G401 (cell line): ENCODE results near the gene SLC7A8. TPM values are rescaled to one million over a fixed set of nuclear protein-coding genes. Genes with fewer than 3 reads are reported as not detected.

Experiments used
- DNase-seq: peaks from one replicate; pipeline ENCODE4 v3.0.0-alpha.2; 2015; ENCODE audit warnings: low spot score
- in situ Hi-C: cut with HindIII; loops from 2 replicates; pipeline ENCODE4 v1.10.0; 2016; ENCODE audit warnings: low sequenced_read_pairs, mixed read lengths
- total RNA-seq: library from RNA; depleted of rRNA; stranded (reverse); fragments of >200 nt; shearing (Covaris generic); gene quantifications from 2 replicates; pipeline ENCODE4 v1.2.3, GENCODE V29; 2014; rRNA removed

The SLC7A8 gene
- total RNA-seq, 1 experiment from 2014 or later: 15.9 TPM

DNA sequence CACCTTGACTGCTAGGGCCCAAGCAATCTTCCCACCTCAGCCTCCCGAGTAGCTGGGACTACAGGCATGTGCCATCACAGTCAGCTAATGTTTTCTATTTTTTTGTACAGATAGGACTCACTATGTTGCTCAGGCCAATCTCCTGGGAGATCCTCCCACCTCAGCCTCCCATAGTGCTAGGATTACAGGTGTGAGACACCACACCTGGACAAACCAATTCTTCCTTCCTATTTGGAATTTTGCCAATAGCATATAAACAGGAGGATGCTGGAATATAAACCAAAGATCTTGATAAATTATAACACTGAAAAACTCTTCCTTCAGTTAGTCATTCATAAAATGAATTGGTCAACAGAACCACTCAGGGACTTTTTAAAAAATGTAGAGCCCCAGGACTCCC lies 96.9 kb downstream of the SLC7A8 start:
- in situ Hi-C loops: no loop called here
- DNase-seq: no peak

DNA sequence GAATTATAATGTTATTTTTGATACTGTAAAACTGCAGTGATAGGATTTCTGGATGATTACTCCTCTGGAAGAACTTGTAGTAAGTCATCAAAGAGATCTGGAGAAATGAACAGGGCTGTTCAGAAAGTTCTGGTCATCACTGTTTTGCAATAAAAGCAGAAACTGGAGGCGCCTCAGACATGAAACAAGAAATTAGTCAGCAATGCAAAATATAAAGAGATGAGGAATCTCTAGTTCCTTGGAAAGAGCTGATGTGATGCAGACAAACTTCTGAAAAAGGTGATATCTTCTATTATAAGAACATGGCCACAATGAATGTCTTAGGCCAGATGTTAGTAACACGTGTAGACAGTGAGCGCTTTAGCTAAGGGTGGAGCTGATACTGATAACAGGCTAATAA lies 98.0 kb downstream of the SLC7A8 start:
- no peak for DNase-seq
- in situ Hi-C loops: no loop called here

DNA sequence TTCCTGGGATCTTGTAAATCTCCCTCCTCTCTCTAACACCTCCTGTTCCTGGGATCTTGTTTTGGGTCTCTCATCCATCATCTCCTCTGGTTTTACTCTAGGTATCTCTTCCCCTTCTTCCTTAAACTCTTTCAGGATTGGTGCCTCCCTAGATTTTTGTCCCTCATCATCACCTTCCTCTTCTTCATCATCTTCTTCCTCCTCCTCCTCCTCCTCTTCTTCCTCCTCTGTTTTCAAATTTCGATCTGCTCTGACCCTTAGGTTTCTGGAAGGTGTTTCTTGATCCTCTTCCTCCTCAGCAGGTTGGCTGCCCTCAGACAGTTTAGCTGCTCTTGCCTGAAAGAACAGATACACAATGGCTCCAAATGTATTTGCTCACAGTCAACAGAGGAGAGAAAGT lies 103.0 kb downstream of the SLC7A8 start:
- no peak for DNase-seq
- in situ Hi-C loops: no loop called here

DNA sequence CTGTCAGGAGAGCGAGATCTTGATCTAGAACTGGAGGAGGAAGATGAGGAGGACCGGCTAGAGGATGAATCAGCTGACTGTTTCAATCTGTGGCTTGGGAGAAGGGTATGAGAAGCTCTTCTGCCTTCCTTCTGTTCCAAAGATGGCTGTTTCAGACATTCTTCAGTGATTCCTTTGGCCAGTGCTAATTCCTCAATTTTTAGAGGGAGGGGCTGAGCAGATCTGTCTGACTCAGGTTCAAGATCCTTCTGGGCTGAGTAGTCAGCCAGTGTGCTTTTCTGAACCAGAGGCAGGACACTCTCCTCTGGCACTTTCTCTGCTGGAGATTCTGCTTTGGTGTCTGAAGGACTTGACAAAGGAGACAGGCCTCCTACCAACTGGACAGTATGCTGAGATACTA lies 103.7 kb downstream of the SLC7A8 start:
- in situ Hi-C loops: no loop called here
- no peak for DNase-seq

DNA sequence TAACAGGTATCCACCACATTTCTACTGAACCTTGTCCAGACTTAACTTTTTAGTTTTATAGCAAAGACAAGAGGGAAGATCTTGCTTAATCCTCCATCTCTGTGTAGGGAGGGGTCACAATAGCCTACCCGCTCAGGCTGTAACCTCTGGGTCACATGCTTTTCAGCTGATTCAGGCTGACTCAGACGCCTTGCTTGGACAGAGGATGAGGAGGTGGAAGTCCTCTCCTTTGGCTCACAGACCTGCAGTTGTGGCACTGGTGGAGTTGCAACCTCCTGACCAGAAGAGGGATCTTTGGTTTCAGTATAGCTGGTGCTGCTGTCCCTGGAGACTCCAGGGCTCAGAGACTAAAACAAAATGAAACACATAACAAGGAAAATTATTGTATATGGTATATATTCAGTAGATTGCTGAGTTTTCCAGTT lies 104.8 kb downstream of the SLC7A8 start:
- in situ Hi-C loops: no loop called here
- DNase-seq: no peak

DNA sequence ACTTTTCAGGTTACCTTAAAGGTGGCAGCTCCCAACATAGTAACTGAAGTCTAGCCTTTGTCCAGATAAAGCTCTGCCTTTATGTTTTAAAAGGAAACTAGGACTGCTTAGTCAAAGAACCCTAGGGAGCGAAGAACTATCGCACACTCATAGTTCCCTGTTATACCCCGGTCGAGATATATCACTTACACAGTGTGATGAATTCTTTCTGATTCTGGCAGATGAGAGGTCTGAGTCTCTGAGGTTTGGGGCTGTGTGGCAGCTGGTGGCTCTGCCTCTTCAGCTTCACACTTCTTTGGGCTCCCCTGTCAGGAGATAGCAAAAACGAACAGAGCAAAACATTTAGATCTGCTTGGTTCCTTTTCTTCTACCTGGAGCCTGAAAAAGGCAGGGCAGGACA lies 105.5 kb downstream of the SLC7A8 start:
- no peak for DNase-seq
- in situ Hi-C loops: no loop called here

DNA sequence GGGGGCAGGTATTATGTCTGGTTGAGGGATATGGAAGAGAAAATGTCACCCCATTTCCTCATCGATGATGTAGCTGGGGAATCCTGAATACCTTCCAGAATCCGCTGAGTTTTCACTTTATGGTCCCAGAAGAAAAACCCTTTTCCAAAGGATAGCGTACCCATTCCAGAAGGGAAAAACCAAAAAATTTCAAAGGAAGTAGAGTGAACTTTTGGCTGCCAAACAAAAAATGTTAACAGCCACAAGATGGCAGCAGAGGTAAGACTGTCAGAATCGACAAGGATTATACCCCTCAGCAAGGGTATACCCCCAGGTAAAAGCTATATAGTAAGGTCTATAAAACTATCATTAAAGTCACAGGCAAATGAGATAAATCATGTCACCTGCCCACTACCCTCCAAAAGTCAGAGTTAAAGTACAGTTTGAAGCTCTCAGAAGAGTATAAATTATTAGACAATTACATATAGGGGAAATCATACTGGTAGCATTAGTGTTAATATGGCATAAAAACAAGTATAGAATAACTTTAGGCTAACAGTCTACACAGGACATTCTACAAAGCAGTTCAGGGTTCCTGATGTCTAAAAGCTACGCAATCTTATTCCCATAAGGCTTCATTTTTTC lies 106.6 kb downstream of the SLC7A8 start:
- in situ Hi-C loops: no loop called here
- peak; percentile 34 for DNase-seq

Other genes with a start within 250 kb of the SLC7A8 start
- gene HAUS4, start 226.6 kb downstream of the SLC7A8 start, total RNA-seq: 102 and 131 TPM in 2 replicates
- 16.4 and 17.0 TPM in 2 replicates for gene AJUBA, start 201.1 kb downstream of the SLC7A8 start, total RNA-seq
- 8.7 and 15.1 TPM in 2 replicates for gene C14orf93, start 173.5 kb downstream of the SLC7A8 start, total RNA-seq
- gene PSMB5, start 148.8 kb downstream of the SLC7A8 start, total RNA-seq: 447 and 480 TPM in 2 replicates
- gene PSMB11, start 141.4 kb downstream of the SLC7A8 start, total RNA-seq: not detected in 2 replicates
- gene CDH24, start 126.1 kb downstream of the SLC7A8 start, total RNA-seq: 8.7 and 10.9 TPM in 2 replicates
- 80.3 and 95.3 TPM in 2 replicates for gene ACIN1, start 88.5 kb downstream of the SLC7A8 start, total RNA-seq
- gene C14orf119, start 88.2 kb downstream of the SLC7A8 start, total RNA-seq: 53.7 and 55.2 TPM in 2 replicates
- not detected in 2 replicates for gene CIROP, start 78.7 kb downstream of the SLC7A8 start, total RNA-seq
- gene CEBPE, start 64.4 kb downstream of the SLC7A8 start, total RNA-seq: not detected in 2 replicates
- not detected in 2 replicates for gene RNF212B, start 54.3 kb upstream of the SLC7A8 start, total RNA-seq
- gene HOMEZ, start 102.5 kb upstream of the SLC7A8 start, total RNA-seq: 17.5 and 25.9 TPM in 2 replicates
- gene PPP1R3E, start 119.2 kb upstream of the SLC7A8 start, total RNA-seq: 3.9 and 9.6 TPM in 2 replicates
- 16.4 and 17.3 TPM in 2 replicates for gene BCL2L2, start 123.2 kb upstream of the SLC7A8 start, total RNA-seq
- 112 and 138 TPM in 2 replicates for gene PABPN1, start 137.8 kb upstream of the SLC7A8 start, total RNA-seq
- gene SLC22A17, start 169.2 kb upstream of the SLC7A8 start, total RNA-seq: 21.3 and 25.9 TPM in 2 replicates
- gene EFS, start 181.5 kb upstream of the SLC7A8 start, total RNA-seq: not detected in 2 replicates
- not detected in 2 replicates for gene IL25, start 189.1 kb upstream of the SLC7A8 start, total RNA-seq
- not detected in 2 replicates for gene CMTM5, start 193.4 kb upstream of the SLC7A8 start, total RNA-seq
- not detected in 2 replicates for gene MYH6, start 224.6 kb upstream of the SLC7A8 start, total RNA-seq